Activated CD4-positive, alpha-beta T cell treated with anti-CD3 and anti-CD28 coated beads for 48 hours (primary cell): Measurements from ENCODE around the gene RNF213.

ENCODE experiments used
- DNase-seq: peaks from one replicate; pipeline ENCODE4 v3.0.0-alpha.2; 2020

Gene RNF213

DNA sequence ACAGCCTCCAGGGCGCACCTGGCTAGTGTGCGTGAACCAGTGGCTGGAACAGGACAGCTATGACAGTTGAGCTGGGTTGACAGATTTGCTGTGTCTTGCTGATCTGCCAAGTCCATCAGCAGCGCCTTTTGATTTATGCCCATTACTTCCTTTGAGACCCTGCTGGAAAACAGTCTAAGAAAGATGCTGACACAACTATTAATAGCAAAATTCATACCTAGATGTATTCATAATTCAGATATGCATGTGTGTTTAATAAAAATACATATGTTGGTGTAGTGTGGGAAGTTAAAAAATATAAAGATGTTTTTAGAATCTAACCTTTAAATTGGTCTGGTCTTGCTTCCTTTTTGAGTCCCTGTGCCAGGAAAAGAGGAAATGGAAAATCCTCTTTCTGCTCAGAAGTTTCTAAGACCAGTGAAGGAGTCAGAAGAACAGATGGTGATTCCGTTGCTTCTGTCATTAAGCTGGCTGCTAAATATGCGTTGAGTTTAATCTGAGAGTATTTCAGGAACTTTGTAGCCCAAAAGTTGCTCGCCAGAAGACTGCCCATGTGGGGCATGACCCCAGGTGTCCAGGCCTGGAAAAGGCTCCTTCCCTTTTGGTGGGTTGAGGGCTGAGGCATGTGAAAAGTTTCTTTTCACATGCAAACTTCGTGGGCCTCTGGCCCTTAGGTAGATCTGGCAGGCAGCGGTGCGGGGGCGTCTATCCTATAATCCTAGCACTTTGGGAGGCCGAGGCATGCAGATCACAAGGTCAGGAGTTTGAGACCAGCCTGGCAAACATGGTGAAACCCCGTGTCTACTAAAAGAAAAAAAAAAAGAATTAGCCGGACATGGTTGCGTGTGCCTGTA is 114.3 kb downstream of the RNF213 start:
- DNase-seq: no peak

DNA sequence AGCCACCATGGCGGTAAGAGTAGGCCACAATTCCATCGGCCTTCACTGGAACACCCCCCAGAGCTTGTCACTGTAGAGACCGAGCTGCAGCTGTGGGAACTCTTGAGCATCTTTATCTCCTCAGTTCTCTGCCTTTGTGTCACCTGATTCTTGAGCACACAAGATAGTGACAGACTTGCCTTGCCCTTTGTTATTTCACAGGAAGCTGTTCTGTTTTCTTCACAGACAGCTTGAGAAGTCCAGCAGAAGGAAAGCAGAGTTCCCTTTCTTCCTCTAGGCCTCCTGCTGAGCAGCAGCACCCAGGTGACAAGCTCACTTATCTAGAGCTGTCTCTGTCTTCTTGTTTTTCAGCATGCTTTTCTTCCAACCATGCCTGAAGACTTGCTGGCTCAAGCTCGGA is 115.9 kb downstream of the RNF213 start:
- no peak for DNase-seq

DNA sequence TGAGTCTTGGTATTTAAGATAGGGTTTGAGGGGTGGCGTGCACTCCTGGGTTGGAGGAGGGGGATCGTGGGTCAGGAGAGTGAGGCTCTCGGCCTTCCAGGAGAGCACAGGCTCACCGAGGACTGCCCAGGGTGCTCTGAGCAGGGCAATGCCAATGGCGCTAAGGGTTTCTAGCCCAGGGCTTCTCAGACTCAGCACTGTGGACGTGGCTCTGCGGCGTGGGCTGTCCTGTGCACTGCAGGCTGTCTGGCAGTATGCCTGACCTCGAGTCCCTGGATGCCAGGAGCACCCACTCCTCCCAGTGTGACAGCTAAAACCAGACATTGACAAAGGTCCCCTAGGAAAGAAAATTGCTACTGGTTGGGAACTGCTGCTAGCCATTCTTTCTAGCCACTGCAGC is 117.1 kb downstream of the RNF213 start:
- no peak for DNase-seq

DNA sequence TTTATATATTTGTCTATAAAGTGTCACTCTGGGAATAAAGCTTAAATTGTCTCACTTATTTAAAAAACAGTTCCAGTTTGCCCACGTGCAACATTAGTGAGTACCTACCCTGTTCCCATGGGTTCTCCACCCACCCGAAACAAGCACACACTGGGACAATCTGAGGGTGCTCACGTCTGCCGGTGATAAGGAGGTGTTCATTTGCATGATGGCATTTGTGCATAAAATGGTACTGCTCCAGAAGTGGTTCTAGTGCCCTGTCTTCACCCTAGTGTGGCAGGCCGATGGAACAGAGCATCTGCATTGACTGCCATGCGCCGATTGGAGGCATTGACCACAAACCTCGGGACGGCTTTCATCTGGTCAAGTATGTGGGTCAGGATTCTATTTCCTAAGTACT is 118.7 kb downstream of the RNF213 start:
- DNase-seq: no peak

DNA sequence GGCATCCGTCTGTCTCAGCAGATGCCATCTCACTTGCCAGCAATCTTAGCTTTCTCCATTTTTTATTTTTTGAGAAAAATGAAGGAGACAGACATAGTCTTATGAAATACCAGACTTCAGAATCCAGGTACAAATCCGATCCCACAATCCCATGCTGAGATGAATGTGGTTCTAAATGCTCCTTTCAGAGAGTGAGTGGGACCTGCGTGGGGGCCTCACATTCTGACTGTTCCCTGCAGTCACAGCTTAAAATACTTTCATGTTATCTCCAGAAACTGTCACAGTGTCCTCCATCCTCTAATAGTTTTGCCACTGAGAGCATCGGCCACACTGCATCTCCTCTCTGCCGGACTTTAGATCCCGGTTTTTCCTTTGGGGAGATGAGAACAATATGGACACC is 119.4 kb downstream of the RNF213 start:
- no peak for DNase-seq

DNA sequence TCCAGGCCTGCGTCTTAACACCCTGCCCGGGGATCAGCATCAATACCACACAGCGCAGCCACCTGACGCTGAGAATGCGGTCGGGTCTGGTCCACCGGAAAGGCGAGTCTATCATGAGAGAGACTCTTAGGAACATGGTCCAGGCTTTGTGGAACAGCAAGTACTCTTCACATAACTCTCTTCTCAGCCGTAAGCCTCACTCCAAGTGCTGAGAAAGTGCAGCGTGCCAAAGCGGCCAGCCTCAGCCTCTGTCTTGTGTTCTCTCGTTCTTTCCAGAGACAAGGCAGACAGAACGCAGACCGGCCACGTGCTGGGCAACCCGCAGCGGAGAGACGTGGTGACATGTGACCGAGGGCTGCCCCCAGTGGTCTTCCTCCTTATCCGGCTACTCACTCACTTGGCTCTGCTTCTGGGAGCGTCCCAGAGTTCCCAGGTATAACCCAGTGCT is 119.9 kb downstream of the RNF213 start:
- DNase-seq: no peak

DNA sequence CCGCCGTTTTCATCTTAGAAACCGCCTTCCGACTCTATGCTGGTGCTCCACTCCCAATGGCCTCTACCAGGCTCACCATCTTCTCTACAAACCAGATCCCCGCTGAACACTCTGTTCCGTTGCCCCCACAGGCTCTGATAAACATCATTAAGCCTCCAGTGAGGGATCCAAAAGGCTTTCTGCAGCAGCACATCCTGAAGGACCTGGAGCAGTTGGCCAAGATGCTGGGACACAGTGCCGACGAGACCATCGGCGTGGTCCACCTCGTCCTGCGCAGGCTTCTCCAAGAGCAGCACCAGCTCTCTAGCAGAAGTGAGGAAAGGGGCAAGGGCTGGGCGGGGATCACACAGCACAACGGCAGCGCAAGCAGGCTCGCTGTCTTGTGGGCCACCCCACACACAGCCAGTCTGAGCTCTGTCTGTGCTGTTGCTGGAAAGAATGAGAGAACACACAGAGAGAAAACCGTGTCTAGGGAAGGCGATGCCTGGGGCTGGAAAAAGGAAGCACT is 120.8 kb downstream of the RNF213 start:
- no peak for DNase-seq

DNA sequence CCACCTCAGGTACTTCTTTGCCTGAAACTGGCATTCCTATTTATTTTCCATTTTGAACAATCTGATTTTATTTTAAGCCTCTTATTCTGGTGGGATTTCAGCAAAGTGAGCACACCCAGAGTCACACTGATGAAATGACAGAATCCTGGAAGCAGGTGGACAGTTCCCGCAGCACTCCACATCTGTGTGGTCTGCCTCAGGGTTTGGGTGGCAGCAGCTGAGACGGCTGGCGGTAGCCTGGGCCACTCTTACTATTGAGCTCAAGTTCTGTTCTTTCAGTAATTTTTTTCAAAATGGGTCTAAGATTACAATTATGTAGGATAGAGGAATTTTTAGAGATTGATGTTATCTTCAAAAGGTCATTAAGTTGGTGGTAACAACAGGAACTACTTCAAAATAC is 121.8 kb downstream of the RNF213 start:
- DNase-seq: no peak

DNA sequence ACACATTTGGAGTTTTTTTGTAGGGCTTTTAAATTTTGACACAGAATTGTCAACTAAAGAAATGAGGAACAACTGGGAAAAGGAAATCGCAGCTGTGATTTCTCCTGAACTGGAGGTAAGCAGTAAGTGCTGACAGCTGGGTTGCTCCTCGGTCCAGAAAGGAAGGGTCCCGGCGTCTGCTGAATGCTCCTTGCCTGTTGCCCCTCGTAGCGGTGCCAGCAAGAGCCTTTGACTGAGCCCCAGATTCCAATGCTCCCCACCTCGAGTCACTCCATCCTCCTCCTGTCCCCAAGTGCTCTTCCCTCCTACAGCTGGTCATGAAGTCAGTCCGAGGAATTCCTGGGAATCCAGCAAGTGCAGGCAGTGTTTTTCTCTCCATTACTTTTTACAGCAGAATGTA is 122.3 kb downstream of the RNF213 start:
- DNase-seq: no peak

DNA sequence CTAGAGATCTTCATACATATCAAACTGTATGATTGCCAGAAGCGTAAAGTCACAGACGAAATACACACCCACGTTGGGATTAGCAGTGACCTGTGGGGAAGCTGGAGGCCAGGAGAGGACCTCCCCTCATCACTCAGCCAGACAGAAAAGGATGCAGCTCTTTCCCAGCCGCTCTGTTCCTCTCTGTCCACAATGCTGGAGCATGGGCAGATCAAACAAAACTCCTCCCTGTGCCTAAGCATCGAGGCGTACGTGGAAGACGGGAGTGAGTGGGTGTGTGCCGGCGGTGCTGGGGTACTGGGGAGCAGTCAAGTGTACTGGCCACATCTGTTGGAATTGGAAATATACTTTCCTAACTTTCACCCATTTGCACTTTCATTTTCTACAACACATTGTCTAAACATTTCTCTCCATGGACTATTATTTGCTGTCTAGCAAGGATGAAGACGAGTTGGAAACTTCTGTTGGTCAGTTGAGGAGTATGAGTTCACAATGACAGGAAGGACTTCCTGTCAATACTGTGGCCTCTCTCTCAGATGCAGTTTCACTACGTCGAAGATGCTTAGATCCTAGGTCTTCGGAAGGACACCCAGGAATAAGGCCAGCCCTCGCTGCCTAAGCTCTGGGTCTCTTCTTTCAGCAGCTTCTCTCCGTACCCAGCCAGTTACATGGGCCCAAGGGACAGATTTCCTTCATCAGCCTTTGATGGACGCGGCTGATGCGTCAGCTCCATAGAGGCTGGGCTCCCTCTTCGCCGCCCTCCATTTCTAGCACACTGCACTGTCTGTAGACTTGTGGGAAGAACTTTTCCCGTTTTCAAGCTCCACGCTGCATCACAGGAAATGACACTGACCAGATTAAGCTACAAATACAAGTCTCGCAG is 123.7 kb downstream of the RNF213 start:
- DNase-seq: no peak

DNA sequence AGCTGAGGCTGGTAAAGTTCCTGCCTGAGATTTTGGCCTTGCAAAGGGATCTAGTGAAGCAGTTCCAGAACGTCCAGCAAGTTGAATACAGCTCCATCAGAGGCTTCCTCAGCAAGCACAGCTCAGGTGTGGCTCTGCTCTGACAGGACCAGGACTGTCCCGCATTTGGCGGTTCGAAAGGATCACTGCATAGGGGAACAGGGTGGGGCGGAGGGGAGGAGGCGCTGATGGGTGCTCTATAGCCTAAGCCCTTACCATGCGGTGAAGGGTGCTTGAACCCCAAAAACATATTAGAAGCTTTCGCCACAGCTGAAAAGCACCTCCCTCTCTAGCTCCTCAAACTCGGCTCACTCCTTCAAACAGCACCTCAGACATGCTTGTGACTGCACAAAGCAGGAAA is 124.4 kb downstream of the RNF213 start:
- DNase-seq: no peak

DNA sequence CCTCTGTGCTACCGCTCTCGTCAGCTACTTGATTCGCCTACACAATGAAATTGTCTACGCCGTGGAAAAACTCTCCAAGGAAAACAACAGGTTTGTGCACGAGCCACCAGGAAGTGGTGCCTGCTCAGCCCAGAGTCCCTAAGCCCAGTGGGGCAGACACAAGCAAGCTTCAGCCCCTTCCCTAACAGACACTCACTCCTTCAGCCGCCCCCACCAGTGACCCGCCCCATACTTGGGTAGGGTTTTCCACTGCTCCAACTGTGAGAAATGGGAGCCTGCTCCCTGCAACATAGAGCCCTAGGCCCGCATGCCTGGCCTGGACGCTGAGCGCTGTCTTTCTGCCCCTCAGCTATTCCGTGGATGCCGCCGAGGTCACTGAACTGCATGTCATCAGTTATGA is 125.7 kb downstream of the RNF213 start:
- no peak for DNase-seq

DNA sequence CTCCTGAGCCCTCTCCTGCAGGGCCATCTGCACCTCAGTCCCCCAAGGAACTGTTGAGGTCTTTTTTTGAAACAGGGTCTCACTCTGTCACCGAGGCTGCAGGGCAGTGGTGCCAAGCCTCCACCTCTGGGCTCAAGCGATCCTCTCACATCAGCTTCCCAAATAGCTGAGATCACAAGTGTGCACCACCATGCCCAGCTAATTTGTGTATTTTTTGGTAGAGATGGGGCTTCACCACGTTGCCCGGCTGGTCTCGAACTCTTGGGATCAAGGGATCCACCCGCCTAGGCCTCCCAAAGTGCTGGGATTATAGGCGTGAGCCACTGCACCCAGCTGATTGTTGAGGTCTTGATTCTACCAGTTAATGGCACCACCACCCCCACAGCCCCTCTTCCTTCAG is 126.4 kb downstream of the RNF213 start:
- no peak for DNase-seq

DNA sequence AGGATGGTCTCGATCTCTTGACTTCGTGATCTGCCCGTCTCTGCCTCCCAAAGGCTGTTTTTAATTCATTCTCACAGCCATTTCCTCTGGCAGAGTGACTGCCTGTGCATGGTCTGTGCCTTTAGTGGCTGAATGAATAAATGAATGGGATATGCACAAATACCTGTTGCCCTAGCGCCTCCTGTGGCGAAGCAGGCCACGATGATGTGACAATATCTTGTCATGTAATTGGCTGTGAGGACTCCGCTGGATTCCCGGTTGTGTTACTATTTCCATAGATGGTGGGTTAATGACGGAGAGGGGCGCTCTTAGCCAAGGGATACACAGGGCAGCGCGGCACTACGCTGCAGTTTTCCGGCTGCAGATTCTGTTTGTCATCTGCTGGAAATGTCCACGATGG is 127.5 kb downstream of the RNF213 start:
- DNase-seq: no peak

DNA sequence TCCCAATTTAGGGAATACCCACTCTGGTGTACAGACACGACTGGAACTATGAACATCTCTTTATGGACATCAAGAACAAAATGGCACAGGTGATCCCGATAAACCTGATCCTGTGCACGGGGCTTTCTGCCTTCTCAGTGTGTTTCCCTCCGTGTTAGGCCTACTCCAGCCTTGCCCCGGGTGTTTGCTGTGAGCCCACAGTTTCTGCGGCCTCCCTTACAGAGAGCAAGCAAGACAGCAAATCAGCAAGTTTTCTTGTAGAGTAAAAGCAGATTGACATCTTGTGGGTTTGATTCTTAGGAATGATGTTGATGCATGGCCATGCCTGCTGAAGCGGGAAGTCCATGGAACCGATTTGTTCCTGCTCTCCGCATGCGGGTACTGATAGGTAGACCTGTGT is 127.9 kb downstream of the RNF213 start:
- no peak for DNase-seq

DNA sequence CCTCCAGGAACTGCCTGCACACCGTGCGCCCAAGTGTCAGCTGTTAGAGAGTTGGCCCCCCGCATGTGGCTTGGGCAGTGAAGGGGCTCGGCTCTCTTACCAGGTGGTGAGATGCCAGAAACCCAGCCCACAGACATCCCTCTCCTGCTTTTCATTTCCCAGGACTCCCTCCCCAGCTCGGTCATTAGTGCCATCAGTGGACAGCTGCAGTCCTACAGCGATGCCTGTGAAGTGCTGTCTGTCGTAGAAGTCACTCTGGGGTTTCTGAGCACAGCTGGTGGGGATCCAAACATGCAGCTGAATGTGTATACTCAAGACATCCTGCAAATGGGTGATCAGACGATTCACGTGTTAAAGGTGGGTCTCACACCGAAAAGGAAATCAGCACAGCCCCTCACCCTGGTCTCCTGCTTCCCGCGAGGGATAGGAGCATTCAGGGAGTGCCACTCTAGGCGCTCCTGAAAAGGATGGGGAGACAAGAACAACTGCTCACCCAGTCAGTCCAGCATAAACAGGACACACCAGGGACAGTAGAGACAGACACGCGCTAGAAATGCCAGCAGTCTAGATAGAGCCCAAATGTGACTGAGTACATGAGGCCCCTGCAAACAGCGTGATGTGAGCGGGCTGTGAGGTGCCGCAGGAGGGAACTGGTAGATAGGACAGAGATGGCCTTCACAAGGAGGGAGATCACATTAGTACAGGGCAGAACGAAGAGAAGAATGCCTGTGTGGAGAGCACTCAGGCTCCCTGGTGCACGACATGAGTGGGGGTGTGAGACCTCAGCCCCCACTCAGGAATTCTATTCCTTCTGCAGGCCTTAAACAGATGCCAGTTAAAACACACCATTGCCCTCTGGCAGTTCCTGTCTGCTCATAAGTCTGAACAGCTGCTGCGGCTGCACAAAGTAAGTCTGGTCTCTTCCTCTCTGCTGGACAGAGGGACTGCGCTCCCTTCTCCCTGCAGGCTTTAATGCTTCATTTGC is 128.7 kb downstream of the RNF213 start:
- no peak for DNase-seq

DNA sequence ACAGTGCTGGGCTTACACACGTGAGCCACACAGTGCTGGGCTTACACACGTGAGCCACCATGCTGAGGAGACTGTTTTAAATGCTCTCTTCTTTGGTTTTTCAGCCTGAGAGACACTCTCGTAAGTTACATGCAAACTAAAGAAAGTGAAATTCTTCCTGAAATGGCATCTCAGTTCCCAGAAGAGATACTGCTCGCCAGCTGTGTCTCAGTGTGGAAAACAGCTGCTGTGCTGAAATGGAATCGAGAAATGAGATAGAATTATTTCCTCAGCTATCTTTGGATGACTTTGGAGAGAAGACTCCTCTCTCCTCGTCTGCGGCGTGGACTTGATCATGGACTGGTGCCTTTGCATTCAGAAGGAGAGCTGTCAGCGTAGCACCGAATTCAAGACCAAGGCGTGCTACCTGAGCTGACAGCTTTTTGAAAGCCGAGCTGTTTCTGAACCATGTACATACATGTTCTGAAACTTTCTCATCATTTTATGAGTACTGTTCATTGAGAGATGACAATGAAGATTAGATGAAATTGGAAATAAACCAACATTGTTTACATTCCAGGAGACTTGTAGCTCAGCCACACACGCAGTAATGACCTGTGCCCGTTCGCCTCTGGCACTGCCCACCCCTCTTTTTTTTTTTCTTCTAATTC is 132.7 kb downstream of the RNF213 start:
- no peak for DNase-seq

DNA sequence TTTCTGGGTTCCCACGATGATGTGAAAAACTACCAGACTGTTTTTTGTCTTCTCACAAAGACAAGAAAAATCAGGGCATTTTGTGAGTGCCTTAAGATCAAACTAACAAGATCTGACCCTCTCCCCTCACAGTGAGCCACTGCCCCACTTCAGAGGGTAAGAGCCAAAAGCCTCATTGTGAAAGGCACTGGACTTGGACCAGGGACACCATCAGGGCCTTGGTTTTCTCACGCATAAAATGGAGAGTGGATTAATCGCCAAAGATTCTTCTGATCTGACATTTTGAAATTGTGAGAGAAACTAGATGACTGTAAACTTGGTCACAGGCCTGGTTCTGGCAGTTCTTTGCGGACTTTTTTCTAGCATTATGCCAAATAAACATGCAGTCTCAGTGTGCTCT is 133.3 kb downstream of the RNF213 start:
- no peak for DNase-seq

DNA sequence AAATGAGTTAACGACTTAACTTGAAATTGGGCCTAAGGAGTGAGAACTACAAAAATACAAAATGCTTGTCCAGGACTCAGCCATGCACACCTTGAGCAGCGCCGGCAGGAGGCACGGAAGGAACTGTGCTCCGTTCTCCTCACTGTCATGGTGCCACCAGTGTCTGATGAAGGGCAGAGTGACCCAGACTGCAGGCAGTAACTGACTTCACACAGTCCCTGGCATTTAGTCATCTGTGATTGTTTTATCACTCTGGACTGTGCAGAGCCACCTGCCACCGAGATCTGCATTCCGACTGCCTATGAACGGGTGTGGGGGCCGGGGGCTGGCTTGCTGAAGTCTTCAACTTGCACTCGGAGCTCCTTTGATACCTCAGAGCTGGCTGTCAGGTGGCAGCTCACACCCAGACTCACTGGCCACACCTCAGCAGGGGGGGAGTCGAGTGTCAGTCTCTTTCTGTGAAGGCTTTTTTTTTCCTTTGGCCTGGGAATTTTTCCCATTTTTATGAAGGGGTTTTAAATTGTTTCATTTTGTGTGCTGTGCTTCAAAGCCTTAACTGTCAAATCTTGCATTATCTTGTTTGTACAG is 134.1 kb downstream of the RNF213 start:
- no peak for DNase-seq

DNA sequence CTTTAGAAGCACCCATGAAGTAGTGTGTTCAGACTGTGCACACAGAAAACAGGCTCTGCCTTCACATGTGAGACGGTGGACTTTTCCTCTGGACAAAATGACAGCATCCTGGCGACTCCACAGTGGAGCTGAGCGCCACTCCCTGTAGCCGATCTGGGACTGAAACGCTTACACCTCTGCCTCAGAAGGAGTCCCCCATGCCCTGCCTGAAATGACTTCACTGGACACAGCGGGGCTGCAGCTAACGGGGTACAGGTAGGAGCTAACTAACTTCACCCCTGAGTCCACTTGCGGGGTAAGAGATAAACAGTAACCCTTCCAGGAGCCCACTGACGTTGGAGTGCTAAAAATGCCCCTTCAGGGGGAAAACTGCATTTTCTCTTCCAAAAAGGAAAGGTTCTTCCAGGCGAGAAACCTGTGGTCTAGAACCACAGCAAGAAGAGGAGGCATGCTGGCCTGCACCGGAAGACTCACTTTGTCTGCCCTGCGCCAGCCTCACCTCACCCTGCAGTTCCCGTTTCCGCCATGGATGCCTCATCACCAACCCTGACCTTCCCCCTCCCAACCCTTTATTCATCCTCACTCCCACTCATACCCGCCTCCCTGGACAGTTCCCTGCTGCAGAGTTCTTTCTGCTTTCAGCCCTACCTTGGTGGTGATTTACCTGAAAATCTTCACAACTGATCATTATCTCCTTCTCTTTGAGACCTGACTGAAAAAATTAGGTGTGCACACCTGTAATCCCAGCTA is 134.9 kb downstream of the RNF213 start:
- DNase-seq: no peak
